Activated CD4-positive, CD25-positive, alpha-beta regulatory T cell treated with anti-CD3 and anti-CD28 coated beads, Interleukin-2, amount 50 U/mL, for 16 hours (primary cell): ENCODE data around the gene HAT1.
"Not testable (repeated sequence)": the region's sequence is repeated elsewhere in the genome, so short reads cannot be mapped to it uniquely, and the experiment has no call there.

Source experiments
- DNase-seq: peaks from one replicate; pipeline ENCODE4 v3.0.0-alpha.2; 2020; ENCODE audit warnings: low read depth, low spot score

Gene HAT1

GRCh38 chr2:171972329-171972982, 50.2 kb downstream of the HAT1 start:
- no peak for DNase-seq

GRCh38 chr2:171979103-171979502, 56.8 kb downstream of the HAT1 start:
- DNase-seq, result no peak

- not testable (repeated sequence) for DNase-seq
Measured at GRCh38 chr2:171983924-171984323, 61.7 kb downstream of the HAT1 start.

GRCh38 chr2:171985076-171985475, 62.8 kb downstream of the HAT1 start:
- DNase-seq, result no peak

GRCh38 chr2:171986778-171987177, 64.5 kb downstream of the HAT1 start:
- DNase-seq, result no peak

GRCh38 chr2:171991027-171991426, 68.8 kb downstream of the HAT1 start:
- no peak for DNase-seq

- DNase-seq, result no peak
Measured at GRCh38 chr2:171995586-171995985, 73.3 kb downstream of the HAT1 start.

GRCh38 chr2:171996021-171996420, 73.8 kb downstream of the HAT1 start:
- DNase-seq, result no peak

- not testable (repeated sequence) for DNase-seq
Measured at GRCh38 chr2:171997031-171997430, 74.8 kb downstream of the HAT1 start.

GRCh38 chr2:171999161-171999560, 76.9 kb downstream of the HAT1 start:
- no peak for DNase-seq

- peak; percentile 63 for DNase-seq
Measured at GRCh38 chr2:171999604-172000469, 77.6 kb downstream of the HAT1 start, which contains the start of gene METAP1D. Gene METAP1D (plus strand): TSS chr2:171999953. CDS start chr2:171999970, 17 bp downstream.

GRCh38 chr2:172000696-172001361, 78.6 kb downstream of the HAT1 start:
- no peak for DNase-seq

- DNase-seq, result no peak
Measured at GRCh38 chr2:172007372-172007771, 85.1 kb downstream of the HAT1 start.

- no peak for DNase-seq
Measured at GRCh38 chr2:172009823-172010222, 87.6 kb downstream of the HAT1 start.

GRCh38 chr2:172011812-172012575, 89.7 kb downstream of the HAT1 start:
- no peak for DNase-seq

GRCh38 chr2:172012677-172013391, 90.6 kb downstream of the HAT1 start:
- no peak for DNase-seq

GRCh38 chr2:172013396-172013795, 91.1 kb downstream of the HAT1 start:
- no peak for DNase-seq

- DNase-seq, result no peak
Measured at GRCh38 chr2:172021074-172021931, 99.0 kb downstream of the HAT1 start.

- DNase-seq, result no peak
Measured at GRCh38 chr2:172021955-172022354, 99.7 kb downstream of the HAT1 start.

GRCh38 chr2:172031536-172031935, 109.3 kb downstream of the HAT1 start:
- no peak for DNase-seq
